ENCODE data around the gene ATRAID. TPM values are rescaled to one million over a fixed set of nuclear protein-coding genes. Genes with fewer than 3 reads are reported as not detected.

Gene ATRAID
- total and polyA plus RNA-seq, 10 of the 15 experiments (the other 5 are each of a cell fraction or from before 2014, with no cell fraction given) = 65.6 to 180 (median 120) TPM

DNA sequence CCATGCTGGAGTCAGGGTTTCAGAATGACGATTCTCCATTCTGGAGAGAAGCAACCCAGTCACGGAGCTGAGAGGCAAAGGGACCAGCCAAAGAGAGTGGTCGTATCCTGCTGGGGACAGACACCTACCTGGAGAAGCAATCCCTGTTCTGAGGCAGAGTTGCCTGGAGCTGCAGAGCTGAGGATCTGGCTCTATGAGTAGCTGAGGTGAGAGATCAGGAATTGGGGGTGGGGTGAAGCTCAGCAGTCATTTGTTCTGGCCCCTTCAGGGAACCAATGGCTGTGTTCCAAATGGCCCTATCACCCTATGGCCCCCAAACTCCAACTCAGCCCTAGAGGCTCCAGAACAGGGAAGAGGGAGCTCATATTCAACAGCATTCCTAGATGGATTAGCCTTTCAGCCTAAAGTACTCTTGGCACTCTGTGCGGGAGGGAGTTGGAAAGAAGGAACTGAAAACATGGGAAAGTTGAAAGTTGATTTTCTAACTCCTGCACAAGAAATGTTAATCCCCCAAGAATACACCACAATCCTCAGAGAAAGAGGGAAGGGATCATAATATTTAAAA is 3.3 kb upstream of the ATRAID start:
- no peak for DNase-seq (ENCODE audit: low read depth, low spot score)
- Histone ChIP-seq H3K4me2 (ENCODE audit: control insufficient read depth, insufficient read depth) (peak overlapping the region; percentile 12), H2AFZ (ENCODE audit: control insufficient read depth, low read depth, low read length) (no peak overlapping the region), H3K27me3 (replicated peaks in 1 of 2; ENCODE audit: control insufficient read depth in 2 of 2, insufficient read depth in 2 of 2, low read length in 1 of 2) (no peaks in the 10 kb centered on the region), H3K9ac (ENCODE audit: control insufficient read depth, insufficient read depth, low read length) (peak overlapping the region; percentile 25), H3K4me3 (peak overlapping the region; percentile 29; the same call in 1 of the 2 replicates), H3K27ac (ENCODE audit: control insufficient read depth, insufficient read depth) (peak overlapping the region; percentile 60), H3K79me2 (ENCODE audit: control insufficient read depth, insufficient read depth, low read length) (peaks cover 52% of the 10 kb centered on the region), H3K36me3 (ENCODE audit: control insufficient read depth in 2 of 2, insufficient read depth in 2 of 2, low read length in 1 of 2) (peaks cover 13 to 22% of the 10 kb centered on the region in 2 experiments), H3K4me1 (ENCODE audit: control insufficient read depth, insufficient read depth, low read length) (peaks cover 7% of the 10 kb centered on the region), H4K20me1 (ENCODE audit: control insufficient read depth, insufficient read depth) (no peaks in the 10 kb centered on the region), H3K9me3 (replicated peaks; ENCODE audit: control insufficient read depth, insufficient read depth, low read length) (no peaks in the 10 kb centered on the region)
- 91% methylated on average over 4 of the region's 4 CpGs for WGBS (ENCODE audit: insufficient coverage, insufficient replicate concordance, low lambda C conversion rate, missing lambda C conversion rate)
- TSS peak; percentile 33 for BruUV-seq (replicated peaks)
- TF ChIP-seq SPI1 (IDR thresholded peaks at IDR 0.05; ENCODE audit: borderline replicate concordance, insufficient read depth, low read depth, low read length) (peak; percentile 26; the same call in 1 of the 2 replicates), RAD21 (IDR thresholded peaks at IDR 0.05; ENCODE audit: insufficient read depth, low read depth, low read length) (no peak)
- intact Hi-C loops (cut with micrococcal nuclease; ENCODE audit: unreplicated experiment) = no loop called here
- ChIA-PET RAD21 (ENCODE audit: unreplicated experiment) (interaction anchor here (1.1 kb wide), 1 partner anchor 70 kb away, joined by 3 read pairs; no protein-coding TSS in a partner anchor), POLR2A (interaction anchor here (0.5 kb wide), 1 partner anchor 13 kb away, joined by 3 read pairs; no protein-coding TSS in a partner anchor), CTCF (interaction anchor here (1.2 to 1.6 kb wide), 2 partner anchors 14 to 158 kb away, joined by 3 read pairs; no protein-coding TSS in a partner anchor), SMC1A (ENCODE audit: uncharacterized antibody, unreplicated experiment) (no interaction called here)
- FAIRE-seq = no peak
- in situ Hi-C loops (cut with MboI) = no loop called here
- no peak for ATAC-seq

DNA sequence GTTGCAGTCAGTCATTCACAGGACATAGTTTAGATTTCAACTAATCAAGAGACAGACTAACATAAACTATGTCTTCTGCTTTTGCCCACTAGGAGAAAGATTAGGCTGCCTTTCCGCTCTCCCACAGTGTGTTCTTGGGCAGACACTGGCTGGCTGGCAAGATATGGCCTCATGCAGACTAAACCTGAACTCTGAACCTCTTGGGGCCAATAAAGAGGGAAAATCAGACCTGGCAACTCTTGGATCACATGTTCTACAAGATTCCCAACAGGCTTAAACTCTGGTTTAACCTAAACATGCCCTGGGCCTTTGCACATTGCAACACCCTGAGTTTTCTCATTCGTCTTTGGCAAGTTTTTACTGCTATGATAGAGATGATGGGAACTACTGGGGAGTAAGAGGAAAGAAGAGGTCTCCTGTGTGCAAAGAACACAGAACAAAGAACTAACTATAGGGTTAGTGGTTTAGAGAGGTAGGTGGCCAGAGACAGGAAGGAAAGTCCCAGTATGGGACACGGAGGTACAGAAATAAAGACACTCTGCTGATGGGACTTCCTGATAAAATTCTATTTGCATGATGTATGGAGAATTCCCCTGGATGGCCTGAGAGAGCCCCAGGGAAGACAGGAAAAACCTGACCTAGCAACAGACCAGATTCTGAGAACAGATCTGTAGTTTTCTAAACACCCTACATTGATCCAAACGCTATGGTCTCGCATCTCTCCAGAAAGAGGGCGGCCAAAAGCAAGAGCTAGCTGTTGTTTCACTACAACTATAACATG is 2.0 kb upstream of the ATRAID start:
- ChIA-PET CTCF (interaction anchor here (2.0 kb wide), 1 partner anchor 70 kb away, joined by 6 read pairs; no protein-coding TSS in a partner anchor), SMC1A (ENCODE audit: uncharacterized antibody, unreplicated experiment) (interaction anchor here (0.7 kb wide), 1 partner anchor 61 kb away, joined by 3 read pairs; no protein-coding TSS in a partner anchor), POLR2A (no interaction called here), RAD21 (ENCODE audit: unreplicated experiment) (interaction anchor here (0.6 to 1.3 kb wide), 2 partner anchors 76 to 422 kb away, joined by 3 read pairs; no protein-coding TSS in a partner anchor)
- FAIRE-seq (peak; percentile 18), DNase-seq (ENCODE audit: low read depth, low spot score) (no peak), ATAC-seq (no peak)
- peak overlapping the region; percentile 12 for H3K4me2 ChIP-seq (ENCODE audit: control insufficient read depth, insufficient read depth)
- no peaks in the 10 kb centered on the region for H3K27me3 ChIP-seq (replicated peaks in 1 of 2; ENCODE audit: control insufficient read depth in 2 of 2, insufficient read depth in 2 of 2, low read length in 1 of 2)
- H3K9me3 ChIP-seq (replicated peaks; ENCODE audit: control insufficient read depth, insufficient read depth, low read length) = no peaks in the 10 kb centered on the region
- H3K27ac ChIP-seq (ENCODE audit: control insufficient read depth, insufficient read depth) = peak overlapping the region; percentile 60
- peaks cover 55% of the 10 kb centered on the region for H3K79me2 ChIP-seq (ENCODE audit: control insufficient read depth, insufficient read depth, low read length)
- peaks cover 11 to 13% of the 10 kb centered on the region in 2 experiments; a peak in 3 of 4 replicates for H3K36me3 ChIP-seq (ENCODE audit: control insufficient read depth in 2 of 2, insufficient read depth in 2 of 2, low read length in 1 of 2)
- no TSS peak for BruUV-seq (replicated peaks)
- H3K4me1 ChIP-seq (ENCODE audit: control insufficient read depth, insufficient read depth, low read length) = peaks cover 7% of the 10 kb centered on the region
- H3K9ac ChIP-seq (ENCODE audit: control insufficient read depth, insufficient read depth, low read length) = peak overlapping the region; percentile 55
- 71% methylated on average over 6 of the region's 6 CpGs for WGBS (ENCODE audit: insufficient coverage, insufficient replicate concordance, low lambda C conversion rate, missing lambda C conversion rate)
- peak overlapping the region; percentile 29; the same call in 1 of the 2 replicates for H3K4me3 ChIP-seq
- peak overlapping the region; percentile 28 for H2AFZ ChIP-seq (ENCODE audit: control insufficient read depth, low read depth, low read length)
- in situ Hi-C loops (cut with MboI) = no loop called here
- intact Hi-C loops (cut with micrococcal nuclease; ENCODE audit: unreplicated experiment) = loop anchor here (10.0 kb wide), 1 partner anchor 145 kb away; the partner anchor contains the start of gene GTF3C2
- H4K20me1 ChIP-seq (ENCODE audit: control insufficient read depth, insufficient read depth) = no peaks in the 10 kb centered on the region
- no peak for TF ChIP-seq NFYA (IDR thresholded peaks at IDR 0.05; ENCODE audit: borderline replicate concordance, low read depth, low read length)
- TF ChIP-seq RUNX3 (IDR thresholded peaks at IDR 0.05; ENCODE audit: low read length) = peak; percentile 52
- TF ChIP-seq TARDBP (IDR thresholded peaks at IDR 0.05; ENCODE audit: borderline replicate concordance) = no peak
- no peak for TF ChIP-seq SMARCA5 (IDR thresholded peaks at IDR 0.05)
- TF ChIP-seq ZNF24 (IDR thresholded peaks at IDR 0.05) = no peak
- TF ChIP-seq IKZF1 (conservative IDR thresholded peaks at IDR 0.05) = peak; percentile 28; the same call in 1 of the 2 replicates
- TF ChIP-seq, protein P1, sequence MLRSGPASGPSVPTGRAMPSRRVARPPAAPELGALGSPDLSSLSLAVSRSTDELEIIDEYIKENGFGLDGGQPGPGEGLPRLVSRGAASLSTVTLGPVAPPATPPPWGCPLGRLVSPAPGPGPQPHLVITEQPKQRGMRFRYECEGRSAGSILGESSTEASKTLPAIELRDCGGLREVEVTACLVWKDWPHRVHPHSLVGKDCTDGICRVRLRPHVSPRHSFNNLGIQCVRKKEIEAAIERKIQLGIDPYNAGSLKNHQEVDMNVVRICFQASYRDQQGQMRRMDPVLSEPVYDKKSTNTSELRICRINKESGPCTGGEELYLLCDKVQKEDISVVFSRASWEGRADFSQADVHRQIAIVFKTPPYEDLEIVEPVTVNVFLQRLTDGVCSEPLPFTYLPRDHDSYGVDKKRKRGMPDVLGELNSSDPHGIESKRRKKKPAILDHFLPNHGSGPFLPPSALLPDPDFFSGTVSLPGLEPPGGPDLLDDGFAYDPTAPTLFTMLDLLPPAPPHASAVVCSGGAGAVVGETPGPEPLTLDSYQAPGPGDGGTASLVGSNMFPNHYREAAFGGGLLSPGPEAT (IDR thresholded peaks at IDR 0.05; ENCODE audit: low read depth) = peak; percentile 50; the same call in 1 of the 2 replicates
- TF ChIP-seq RAD51 (IDR thresholded peaks at IDR 0.05) = no peak
- no peak for TF ChIP-seq DPF2 (IDR thresholded peaks at IDR 0.05)

Data from GM12878 (cell line).